GM20000 (cell line): ENCODE data around the gene LLGL2.
"Not testable (repeated sequence)": the region's sequence is repeated elsewhere in the genome, so short reads cannot be mapped to it uniquely, and the experiment has no call there.

Experiments
- DNase-seq: peaks from one replicate; pipeline ENCODE4 v3.0.0; 2012; ENCODE audit warnings: low spot score
- CTCF ChIP-seq: IDR thresholded peaks from 2 replicates; pipeline ENCODE4 v1.5.1; 2012; ENCODE audit warnings: mild to moderate bottlenecking, control low read depth; ENCODE audit errors: extremely low read depth, missing control alignments

Gene LLGL2

GRCh38 chr17:75524970-75525805 lies at the start of gene LLGL2:
Gene LLGL2 (plus strand): TSS chr17:75525697. CDS start chr17:75543427, 17,730 bp downstream.
- TF ChIP-seq CTCF: peak; percentile 47
- peak; percentile 99 for DNase-seq

- no peak for TF ChIP-seq CTCF
- no peak for DNase-seq
Observed at GRCh38 chr17:75475851-75476250, 49.6 kb upstream of the LLGL2 start.

GRCh38 chr17:75476271-75476671 lies 49.2 kb upstream of the LLGL2 start:
- no peak for DNase-seq
- no peak for TF ChIP-seq CTCF

GRCh38 chr17:75476752-75477489 lies 48.6 kb upstream of the LLGL2 start:
- no peak for DNase-seq
- no peak for TF ChIP-seq CTCF

GRCh38 chr17:75477490-75477862 lies 48.0 kb upstream of the LLGL2 start:
- not testable (repeated sequence) for DNase-seq

GRCh38 chr17:75478508-75478907 lies 47.0 kb upstream of the LLGL2 start:
- DNase-seq: no peak
- TF ChIP-seq CTCF: no peak

GRCh38 chr17:75480281-75480680 lies 45.2 kb upstream of the LLGL2 start:
- no peak for TF ChIP-seq CTCF
- no peak for DNase-seq
